GM19025 (cell line): ENCODE results near the gene EXOG.

ENCODE experiments used
- ATAC-seq: cut with Tn5 transposase; IDR thresholded peaks from one replicate; pipeline ENCODE4 v1.9.1; 2021; ENCODE audit warnings: mild to moderate bottlenecking, low read depth, moderate library complexity; ENCODE audit not compliant: unreplicated experiment

The EXOG gene

GRCh38 chr3:38542401-38543298, 46.5 kb downstream of the EXOG start:
- no peak for ATAC-seq

- no peak for ATAC-seq
Observed at GRCh38 chr3:38543586-38543985, 47.4 kb downstream of the EXOG start.

GRCh38 chr3:38544926-38545325, 48.8 kb downstream of the EXOG start:
- ATAC-seq, result no peak

GRCh38 chr3:38545550-38545949, 49.4 kb downstream of the EXOG start:
- no peak for ATAC-seq

GRCh38 chr3:38545983-38546382, 49.8 kb downstream of the EXOG start:
- no peak for ATAC-seq

GRCh38 chr3:38548154-38548931, 52.2 kb downstream of the EXOG start:
- no peak for ATAC-seq

GRCh38 chr3:38549082-38549481, 52.9 kb downstream of the EXOG start:
- ATAC-seq, result no peak

- ATAC-seq, result no peak
Observed at GRCh38 chr3:38549486-38549885, 53.3 kb downstream of the EXOG start.

- no peak for ATAC-seq
Observed at GRCh38 chr3:38549957-38550840, 54.1 kb downstream of the EXOG start.

GRCh38 chr3:38551026-38551832, 55.1 kb downstream of the EXOG start:
- ATAC-seq, result no peak

- ATAC-seq, result no peak
Observed at GRCh38 chr3:38552364-38552763, 56.2 kb downstream of the EXOG start.

GRCh38 chr3:38553071-38553470, 56.9 kb downstream of the EXOG start:
- no peak for ATAC-seq

- ATAC-seq, result no peak
Observed at GRCh38 chr3:38554127-38554827, 58.1 kb downstream of the EXOG start.

GRCh38 chr3:38555149-38555840, 59.2 kb downstream of the EXOG start:
- no peak for ATAC-seq

GRCh38 chr3:38555926-38556325, 59.8 kb downstream of the EXOG start:
- no peak for ATAC-seq

GRCh38 chr3:38556640-38557358, 60.7 kb downstream of the EXOG start:
- no peak for ATAC-seq

- no peak for ATAC-seq
Observed at GRCh38 chr3:38558864-38559263, 62.7 kb downstream of the EXOG start.

GRCh38 chr3:38560284-38560683, 64.1 kb downstream of the EXOG start:
- ATAC-seq, result no peak
